Colonic mucosa (tissue), 4 donors: ENCODE data around the gene NCBP3. TPM values are rescaled to one million over a fixed set of nuclear protein-coding genes. Genes with fewer than 3 reads are reported as not detected.

Source experiments
- DNase-seq: peaks from one replicate; pipeline ENCODE4 v3.0.0-alpha.2; 2020
- H3K27ac ChIP-seq: fragments of 200-600 bp; one replicate; pipeline ENCODE4 v1.8.0; 2021
- H3K27me3 ChIP-seq: fragments of 200-600 bp; one replicate; pipeline ENCODE4 v1.8.0; 2021
- H3K36me3 ChIP-seq: fragments of 200-600 bp; one replicate; pipeline ENCODE4 v1.8.0; 2021
- H3K4me1 ChIP-seq: fragments of 200-600 bp; one replicate; pipeline ENCODE4 v1.8.0; 2021; ENCODE audit warnings: mild to moderate bottlenecking
- H3K4me3 ChIP-seq: fragments of 200-600 bp; one replicate; pipeline ENCODE4 v1.8.0; 2021
- H3K9ac ChIP-seq, 2 donors: one replicate each; pipeline ENCODE4 v1.7.0; 2013; ENCODE audit warnings: control low read depth in 2 of 2, low read depth in 2 of 2, low read length in 2 of 2
- H3K9me3 ChIP-seq: fragments of 200-600 bp; one replicate; pipeline ENCODE4 v1.8.0; 2021
- intact Hi-C: fragments of 100-400 bp; cut with DNase I; formaldehyde crosslinking; loops from one replicate; pipeline ENCODE4 v1.14.1; 2022
- total RNA-seq, 2 donors: library from RNA; stranded (reverse); fragmentation: NEBNext Ultra II Directional in 1 of 2; extraction: Animal tissue kit (Norgen Biotek cat#: 25700) in 1 of 2; gene quantifications; one replicate each; pipeline ENCODE4 v1.2.1, GENCODE V29; 2021
- TF ChIP-seq, protein P1 (sequence below): fragments of 200-600 bp; IDR thresholded peaks from one replicate; pipeline ENCODE4 v1.8.0; 2022; ENCODE audit warnings: antibody characterized with exemption, mild to moderate bottlenecking
- donor health status: healthy.
- donor health status: DM: no; HTN: no; CAD: no.
- donor health status: DM: no; HTN: no; CAD: no.

NCBP3 gene
- total RNA-seq, 2 donors from 2014 or later, result 31.3 to 41.2 TPM

DNA sequence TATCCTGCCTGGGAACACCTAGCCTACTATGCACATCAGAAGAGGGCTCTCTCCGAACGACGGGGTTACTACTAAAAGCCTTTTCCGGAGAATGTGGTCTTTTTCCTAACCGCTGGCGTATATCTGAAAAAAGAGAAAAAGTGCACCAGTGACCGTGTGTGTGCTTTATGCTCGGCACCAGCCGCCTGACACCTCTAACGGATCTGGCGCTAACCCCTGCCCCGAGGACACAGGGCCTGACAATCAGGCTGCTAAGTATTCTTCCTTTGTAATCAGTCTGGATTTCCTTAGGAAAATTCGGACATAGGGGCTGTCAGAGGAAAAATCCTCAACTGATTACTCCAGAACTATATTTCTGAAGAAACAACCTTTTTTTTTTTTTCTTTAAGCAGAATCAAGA, 31.7 kb downstream of the NCBP3 start:
- Histone ChIP-seq H3K4me3 (no peak overlapping the region), H3K9ac (no peak overlapping the region), H3K27ac (no peak overlapping the region), H3K9me3 (no peaks in the 10 kb centered on the region), H3K36me3 (peaks cover 19% of the 10 kb centered on the region), H3K27me3 (no peaks in the 10 kb centered on the region), H3K4me1 (no peaks in the 10 kb centered on the region)
- TF ChIP-seq, protein P1, sequence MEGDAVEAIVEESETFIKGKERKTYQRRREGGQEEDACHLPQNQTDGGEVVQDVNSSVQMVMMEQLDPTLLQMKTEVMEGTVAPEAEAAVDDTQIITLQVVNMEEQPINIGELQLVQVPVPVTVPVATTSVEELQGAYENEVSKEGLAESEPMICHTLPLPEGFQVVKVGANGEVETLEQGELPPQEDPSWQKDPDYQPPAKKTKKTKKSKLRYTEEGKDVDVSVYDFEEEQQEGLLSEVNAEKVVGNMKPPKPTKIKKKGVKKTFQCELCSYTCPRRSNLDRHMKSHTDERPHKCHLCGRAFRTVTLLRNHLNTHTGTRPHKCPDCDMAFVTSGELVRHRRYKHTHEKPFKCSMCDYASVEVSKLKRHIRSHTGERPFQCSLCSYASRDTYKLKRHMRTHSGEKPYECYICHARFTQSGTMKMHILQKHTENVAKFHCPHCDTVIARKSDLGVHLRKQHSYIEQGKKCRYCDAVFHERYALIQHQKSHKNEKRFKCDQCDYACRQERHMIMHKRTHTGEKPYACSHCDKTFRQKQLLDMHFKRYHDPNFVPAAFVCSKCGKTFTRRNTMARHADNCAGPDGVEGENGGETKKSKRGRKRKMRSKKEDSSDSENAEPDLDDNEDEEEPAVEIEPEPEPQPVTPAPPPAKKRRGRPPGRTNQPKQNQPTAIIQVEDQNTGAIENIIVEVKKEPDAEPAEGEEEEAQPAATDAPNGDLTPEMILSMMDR, result no peak
- intact Hi-C loops, result no loop called here
- no peak for DNase-seq

DNA sequence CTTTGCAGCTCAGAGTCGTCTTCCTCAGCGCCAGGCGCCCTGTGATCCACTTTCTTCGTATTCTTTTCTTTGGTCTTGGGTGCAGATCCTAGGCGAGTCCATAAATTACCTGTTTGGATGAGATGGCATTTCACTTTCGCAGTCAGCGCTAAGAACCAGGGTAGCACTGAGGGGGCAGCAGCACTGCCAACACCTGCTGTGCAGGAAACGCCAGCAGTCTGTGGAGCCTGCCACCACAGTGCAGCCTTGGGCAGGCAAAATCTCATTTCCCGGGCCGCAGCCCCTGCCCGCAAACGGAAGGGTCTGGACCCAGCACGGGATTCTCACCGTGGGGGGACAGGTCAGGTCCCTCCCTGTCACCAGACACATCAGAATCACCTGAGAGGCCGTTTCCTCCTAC, 32.9 kb downstream of the NCBP3 start:
- DNase-seq, result no peak
- no peaks in the 10 kb centered on the region for H3K4me1 ChIP-seq
- H3K27ac ChIP-seq, result no peak overlapping the region
- no peak overlapping the region for H3K4me3 ChIP-seq
- intact Hi-C loops, result no loop called here
- no peaks in the 10 kb centered on the region for H3K9me3 ChIP-seq
- TF ChIP-seq, protein P1, result no peak
- peaks cover 16% of the 10 kb centered on the region for H3K36me3 ChIP-seq
- no peaks in the 10 kb centered on the region for H3K27me3 ChIP-seq
- no peak overlapping the region for H3K9ac ChIP-seq

DNA sequence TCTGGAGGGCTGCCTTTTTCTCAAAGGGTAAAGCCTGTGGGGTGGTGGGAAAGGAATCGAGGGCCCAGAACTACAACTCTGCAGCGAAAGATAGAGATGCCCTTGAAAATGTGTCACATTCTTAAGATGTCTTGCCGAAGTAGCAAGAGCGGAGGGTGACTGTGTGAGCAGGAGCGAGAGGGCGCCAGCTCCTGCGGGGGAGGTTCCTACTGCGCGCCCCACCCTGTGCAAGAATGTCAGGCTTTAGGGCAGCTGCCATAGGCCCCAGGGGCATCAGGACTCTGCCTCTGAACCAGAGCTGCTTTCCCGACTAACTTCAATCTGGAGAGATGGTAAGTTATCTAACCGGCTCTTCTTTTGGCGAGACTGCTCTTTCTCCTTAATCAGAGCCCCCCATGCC, 33.3 kb downstream of the NCBP3 start:
- Histone ChIP-seq H3K4me1 (no peaks in the 10 kb centered on the region), H3K27ac (no peak overlapping the region), H3K9me3 (no peaks in the 10 kb centered on the region), H3K36me3 (peaks cover 14% of the 10 kb centered on the region), H3K4me3 (no peak overlapping the region), H3K9ac (no peak overlapping the region), H3K27me3 (no peaks in the 10 kb centered on the region)
- intact Hi-C loops, result no loop called here
- TF ChIP-seq, protein P1, result no peak
- no peak for DNase-seq

DNA sequence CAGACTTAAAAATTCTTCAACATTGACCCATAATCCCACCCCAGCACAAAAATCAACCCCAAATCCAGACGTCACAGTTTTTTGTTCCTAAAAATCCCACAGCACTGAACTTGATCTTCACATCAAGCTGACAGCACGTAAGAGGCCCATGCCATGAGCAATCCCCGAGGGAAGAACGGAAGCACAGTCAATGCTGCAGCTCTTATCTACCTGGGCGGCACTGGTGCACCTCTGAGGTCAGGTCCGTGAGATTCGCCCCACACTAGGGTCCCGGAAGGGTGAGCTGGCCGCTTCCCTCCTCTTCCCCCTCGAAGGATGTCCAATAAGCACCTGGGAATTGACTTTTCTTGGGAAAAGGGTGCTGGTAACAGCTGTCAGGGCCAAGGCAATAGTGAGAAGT, 33.8 kb downstream of the NCBP3 start:
- no peak for DNase-seq
- Histone ChIP-seq H3K9me3 (no peaks in the 10 kb centered on the region), H3K4me1 (no peaks in the 10 kb centered on the region), H3K27ac (no peak overlapping the region), H3K27me3 (no peaks in the 10 kb centered on the region), H3K9ac (no peak overlapping the region), H3K4me3 (no peak overlapping the region), H3K36me3 (peaks cover 14% of the 10 kb centered on the region)
- intact Hi-C loops, result no loop called here
- TF ChIP-seq, protein P1, result no peak

DNA sequence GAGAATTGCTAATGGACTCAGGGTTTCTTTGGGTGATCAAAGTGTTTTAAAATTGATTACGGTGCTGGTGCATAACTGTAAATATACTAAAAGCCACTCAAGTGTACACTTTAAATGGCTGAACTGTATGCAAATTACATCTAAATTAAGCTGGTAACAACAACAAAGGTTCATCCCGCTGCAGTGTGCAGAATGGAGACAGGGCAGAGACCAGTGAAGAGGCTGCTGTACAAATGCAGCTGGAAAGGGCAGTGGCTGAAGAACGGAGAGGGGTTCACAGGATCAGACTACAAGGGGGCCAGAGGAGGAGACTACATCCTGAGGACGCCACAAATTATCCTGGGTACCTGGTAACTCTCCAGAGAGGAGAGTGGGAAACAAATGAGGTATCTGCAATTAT, 36.0 kb downstream of the NCBP3 start:
- intact Hi-C loops, result no loop called here
- TF ChIP-seq, protein P1, result no peak
- H3K27ac ChIP-seq, result no peak overlapping the region

DNA sequence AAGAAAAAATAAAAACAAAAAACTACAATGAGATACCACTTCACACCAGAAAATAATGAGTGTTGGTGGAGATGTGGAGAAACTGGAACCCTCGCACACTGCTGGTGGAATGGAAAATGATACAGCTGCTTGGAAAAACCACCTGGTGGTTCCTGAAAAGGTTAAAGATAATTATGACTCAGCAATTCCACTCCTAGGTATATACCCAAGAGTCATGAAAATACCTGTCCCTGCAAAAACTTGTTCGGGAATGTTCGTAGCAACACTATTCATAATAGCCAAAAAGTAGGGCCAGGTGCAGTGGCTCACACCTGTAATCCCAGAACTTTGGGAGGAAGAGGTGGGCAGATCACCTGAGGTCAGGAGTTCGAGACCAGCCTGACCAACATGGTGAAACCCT, 36.9 kb downstream of the NCBP3 start:
- peaks cover 9% of the 10 kb centered on the region for H3K36me3 ChIP-seq
- H3K27me3 ChIP-seq, result no peaks in the 10 kb centered on the region
- H3K27ac ChIP-seq, result no peak overlapping the region
- DNase-seq, result no peak
- H3K4me1 ChIP-seq, result no peaks in the 10 kb centered on the region
- no peak overlapping the region for H3K9ac ChIP-seq
- TF ChIP-seq, protein P1, result no peak
- H3K4me3 ChIP-seq, result no peak overlapping the region
- intact Hi-C loops, result no loop called here
- no peaks in the 10 kb centered on the region for H3K9me3 ChIP-seq

More for the DNA sequence above, 36.0 kb downstream of the NCBP3 start:
- no peaks in the 10 kb centered on the region for H3K27me3 ChIP-seq
- no peak overlapping the region for H3K4me3 ChIP-seq
- no peak for DNase-seq
- H3K4me1 ChIP-seq, result no peaks in the 10 kb centered on the region
- no peaks in the 10 kb centered on the region for H3K9me3 ChIP-seq
- H3K36me3 ChIP-seq, result peaks cover 9% of the 10 kb centered on the region
- no peak overlapping the region for H3K9ac ChIP-seq
